Peyer's patch (tissue), 4 donors: Measurements from ENCODE around the gene SOCS7.

Experiments used
- CTCF ChIP-seq, 6 experiments: fragments of 450-650 bp in 4 of 6; fragments of 200-600 bp in 2 of 6; sonication (generic) in 1 of 6; IDR thresholded peaks; one replicate each; pipeline ENCODE4 v1.5.1; 2017 to 2019; ENCODE audit warnings: antibody characterized with exemption in 6 of 6, mild to moderate bottlenecking in 3 of 6, moderate library complexity in 1 of 6
- POLR2A ChIP-seq, 2 donors: fragments of 450-650 bp; IDR thresholded peaks; one replicate each; pipeline ENCODE4 v1.5.1; 2017; ENCODE audit warnings: antibody characterized with exemption in 2 of 2, mild to moderate bottlenecking in 2 of 2, moderate library complexity in 2 of 2

- TF ChIP-seq CTCF (IDR thresholded peaks at IDR 0.05) (no peak), POLR2A (IDR thresholded peaks at IDR 0.05) (no peak)
These were observed 100.3 kb downstream of the SOCS7 start for GRCh38 chr17:38451840-38452529.
